ENCODE data around the gene POM121L2. TPM values are rescaled to one million over a fixed set of nuclear protein-coding genes. Genes with fewer than 3 reads are reported as not detected.

The POM121L2 gene
- total and polyA plus RNA-seq, 9 of the 15 experiments (the other 6 are each of a cell fraction or from before 2014, with no cell fraction given): 0.23 to 0.45 TPM; not detected in 7

- TF ChIP-seq ZNF511 (CRISPR knock-in tag; IDR thresholded peaks at IDR 0.05): no peak
- no peak for TF ChIP-seq ZNF134 (CRISPR knock-in tag; conservative IDR thresholded peaks at IDR 0.05)
- peak; percentile 79 for TF ChIP-seq ZBTB40 (IDR thresholded peaks at IDR 0.05)
- TF ChIP-seq ZBTB40 (CRISPR knock-in tag; IDR thresholded peaks at IDR 0.05): no peak
- TF ChIP-seq NFIX (CRISPR knock-in tag; IDR thresholded peaks at IDR 0.05; ENCODE audit: low read depth): no peak
- TF ChIP-seq RBM14 (IDR thresholded peaks at IDR 0.05; ENCODE audit: borderline replicate concordance, insufficient read depth, low read depth, low read length): no peak
- no peak for TF ChIP-seq ELF2 (CRISPR knock-in tag; IDR thresholded peaks at IDR 0.05)
- no peak for TF ChIP-seq PHF20 (IDR thresholded peaks at IDR 0.05; ENCODE audit: partially characterized antibody)
- no peak for TF ChIP-seq ELF1 (tag; IDR thresholded peaks at IDR 0.05)
- no peak for TF ChIP-seq SRSF1 (IDR thresholded peaks at IDR 0.05; ENCODE audit: low read depth, low read length)
- no peak for TF ChIP-seq FOXP1 (CRISPR knock-in tag; IDR thresholded peaks at IDR 0.05)
- TF ChIP-seq NR3C1 (CRISPR knock-in tag; IDR thresholded peaks at IDR 0.05): no peak
- no peak for TF ChIP-seq COPS2 (conservative IDR thresholded peaks at IDR 0.05)
- TF ChIP-seq DPF2 (IDR thresholded peaks at IDR 0.05): 0 out of 2 replicates have a peak, but pooled peaks have one; percentile 19
- no peak for TF ChIP-seq CGGBP1 (CRISPR knock-in tag; IDR thresholded peaks at IDR 0.05)
- no peak for TF ChIP-seq MECOM (CRISPR knock-in tag; IDR thresholded peaks at IDR 0.05)
- no peak for TF ChIP-seq ZBTB34 (CRISPR knock-in tag; IDR thresholded peaks at IDR 0.05)
- no peak for TF ChIP-seq ZNF3 (CRISPR knock-in tag; IDR thresholded peaks at IDR 0.05)
- TF ChIP-seq ZNF830 (CRISPR knock-in tag; IDR thresholded peaks at IDR 0.05): no peak
Observed at GRCh38 chr6:27293436-27294098, 18.5 kb downstream of the POM121L2 start (continued).
